ENCODE measurements around the gene UST. TPM values are rescaled to one million over a fixed set of nuclear protein-coding genes. Genes with fewer than 3 reads are reported as not detected.

UST gene
- polyA plus RNA-seq, 1 experiment: 21.4 TPM

DNA sequence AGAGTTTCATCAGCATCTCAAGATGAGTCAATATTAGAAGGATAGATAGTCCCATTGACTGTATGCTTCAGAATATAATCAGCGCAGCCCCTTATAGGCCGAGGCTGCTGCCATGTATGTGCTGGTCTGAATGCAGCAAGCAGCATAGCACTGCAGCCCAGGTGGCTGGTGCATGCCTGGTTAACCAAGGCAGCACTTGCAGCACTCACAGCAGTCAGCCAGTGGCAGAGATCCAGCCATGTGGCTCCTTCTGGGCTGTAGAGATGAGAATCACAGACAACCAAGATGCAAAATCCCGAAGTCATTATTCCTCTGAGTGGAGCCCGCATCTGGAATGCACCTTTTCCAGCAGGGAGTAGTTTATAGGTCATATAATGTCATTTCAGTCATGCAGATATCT lies 251.9 kb downstream of the UST start:
- H3K4me3 ChIP-seq (ENCODE audit: low read depth, low read length): no peak overlapping the region
- CTCF ChIA-PET: interaction anchor here (1.0 kb wide), 1 partner anchor 519 kb away, joined by 3 read pairs; no protein-coding TSS in a partner anchor
- no peak for TF ChIP-seq CTCF (IDR thresholded peaks at IDR 0.05; ENCODE audit: low read depth, low read length)
- DNase-seq (ENCODE audit: low read depth, low spot score): no peak
- no peak overlapping the region for H3K27ac ChIP-seq (ENCODE audit: low read depth, low read length)
- no peaks in the 10 kb centered on the region for H3K27me3 ChIP-seq (ENCODE audit: control insufficient read depth, insufficient read depth, low read length)
- POLR2A ChIA-PET: no interaction called here
- peaks cover 4% of the 10 kb centered on the region; the same call in 1 of the 2 replicates for H3K9me3 ChIP-seq (ENCODE audit: control insufficient read depth, insufficient read depth, low read length)

DNA sequence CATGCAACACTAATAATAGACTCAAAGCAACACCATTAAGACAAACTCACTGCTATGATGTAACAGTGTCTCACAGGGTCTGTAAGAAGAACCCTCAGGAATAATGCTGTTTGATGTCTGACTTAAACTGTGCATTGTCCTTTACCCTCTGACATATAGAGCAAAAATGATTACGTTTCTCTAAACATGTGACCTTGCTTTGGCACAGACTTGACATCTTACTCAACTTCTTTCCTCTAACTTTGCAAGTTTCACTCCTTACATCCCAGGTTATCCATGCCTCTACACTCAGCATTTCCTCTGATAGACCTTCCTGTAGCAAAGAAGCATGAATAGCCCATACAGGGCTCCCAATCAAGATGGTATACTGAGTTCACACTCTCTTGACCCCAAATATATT lies 252.7 kb downstream of the UST start:
- POLR2A ChIA-PET: no interaction called here
- DNase-seq (ENCODE audit: low read depth, low spot score): no peak
- Histone ChIP-seq H3K4me3 (ENCODE audit: low read depth, low read length) (no peak overlapping the region), H3K27me3 (ENCODE audit: control insufficient read depth, insufficient read depth, low read length) (no peaks in the 10 kb centered on the region), H3K27ac (ENCODE audit: low read depth, low read length) (peak overlapping the region; percentile 53), H3K9me3 (ENCODE audit: control insufficient read depth, insufficient read depth, low read length) (peaks cover 4% of the 10 kb centered on the region; the same call in 1 of the 2 replicates)
- TF ChIP-seq CTCF (IDR thresholded peaks at IDR 0.05; ENCODE audit: low read depth, low read length): no peak
- CTCF ChIA-PET: no interaction called here

DNA sequence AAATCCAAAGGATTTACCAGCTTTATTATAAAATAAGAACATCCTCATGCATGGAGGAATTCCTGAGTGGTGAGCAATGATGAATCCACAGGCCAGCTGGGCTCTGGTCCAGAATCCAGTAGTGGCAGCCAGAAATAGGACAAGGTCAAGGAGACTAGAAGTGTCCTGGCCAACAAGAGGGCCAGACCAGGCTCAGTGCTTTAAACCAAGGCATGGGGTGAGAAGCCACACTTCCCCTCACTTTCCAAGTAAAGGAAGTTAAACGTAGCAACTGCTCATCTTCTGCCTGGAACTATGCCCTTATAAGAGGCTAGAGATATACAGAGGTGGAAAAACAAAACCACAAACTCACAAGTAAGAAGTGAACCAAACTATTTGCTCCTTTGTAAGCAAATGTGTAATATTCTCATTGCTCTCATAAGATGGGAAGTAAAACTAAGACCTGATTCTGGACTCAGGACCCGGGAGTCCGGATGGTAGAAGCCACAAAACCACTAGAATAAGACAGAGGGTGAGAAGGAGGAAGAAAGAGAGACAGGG lies 253.2 kb downstream of the UST start:
- DNase-seq (ENCODE audit: low read depth, low spot score): no peak
- Histone ChIP-seq H3K27ac (ENCODE audit: low read depth, low read length) (peak overlapping the region; percentile 53), H3K9me3 (ENCODE audit: control insufficient read depth, insufficient read depth, low read length) (peaks cover 4% of the 10 kb centered on the region; the same call in 1 of the 2 replicates), H3K4me3 (ENCODE audit: low read depth, low read length) (no peak overlapping the region), H3K27me3 (ENCODE audit: control insufficient read depth, insufficient read depth, low read length) (no peaks in the 10 kb centered on the region)
- ChIA-PET CTCF (no interaction called here), POLR2A (no interaction called here)
- no peak for TF ChIP-seq CTCF (IDR thresholded peaks at IDR 0.05; ENCODE audit: low read depth, low read length)

- POLR2A ChIA-PET: no interaction called here
- TF ChIP-seq CTCF (IDR thresholded peaks at IDR 0.05; ENCODE audit: low read depth, low read length): no peak
- Histone ChIP-seq H3K27me3 (ENCODE audit: control insufficient read depth, insufficient read depth, low read length) (no peaks in the 10 kb centered on the region), H3K4me3 (ENCODE audit: low read depth, low read length) (no peak overlapping the region), H3K27ac (ENCODE audit: low read depth, low read length) (no peak overlapping the region), H3K9me3 (ENCODE audit: control insufficient read depth, insufficient read depth, low read length) (peaks cover 4% of the 10 kb centered on the region; the same call in 1 of the 2 replicates)
- CTCF ChIA-PET: interaction anchor here (0.7 to 1.0 kb wide), 2 partner anchors 27 to 307 kb away, joined by 3 read pairs; no protein-coding TSS in a partner anchor
- no peak for DNase-seq (ENCODE audit: low read depth, low spot score)
These were observed 254.6 kb downstream of the UST start for GRCh38 chr6:149001422-149001821.

DNA sequence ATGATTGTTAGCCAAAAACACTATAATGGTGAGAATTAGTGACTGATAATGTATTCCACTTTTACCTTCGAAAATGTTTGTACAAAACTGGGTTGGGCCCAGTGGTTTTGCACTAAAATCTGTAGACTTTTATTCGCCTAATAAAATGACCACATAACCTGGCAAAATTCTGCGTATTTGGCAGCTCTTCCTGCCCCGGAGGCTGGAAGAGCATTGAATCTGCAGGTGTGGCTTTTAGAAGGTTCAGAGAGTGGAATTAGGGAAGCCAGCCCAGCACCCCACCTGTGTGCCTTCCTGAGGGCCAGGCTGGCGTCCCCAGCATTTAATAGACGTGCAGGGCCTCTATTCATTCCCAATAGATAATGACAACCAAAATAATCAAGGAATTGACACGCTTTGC lies 256.7 kb downstream of the UST start:
- H3K9me3 ChIP-seq (ENCODE audit: control insufficient read depth, insufficient read depth, low read length): peaks cover 4% of the 10 kb centered on the region; the same call in 1 of the 2 replicates
- H3K27ac ChIP-seq (ENCODE audit: low read depth, low read length): no peak overlapping the region
- TF ChIP-seq CTCF (IDR thresholded peaks at IDR 0.05; ENCODE audit: low read depth, low read length): no peak
- CTCF ChIA-PET: interaction anchor here (1.5 to 1.9 kb wide), 2 partner anchors 25 to 426 kb away, joined by 4 read pairs; no protein-coding TSS in a partner anchor
- no peak overlapping the region for H3K4me3 ChIP-seq (ENCODE audit: low read depth, low read length)
- no peaks in the 10 kb centered on the region for H3K27me3 ChIP-seq (ENCODE audit: control insufficient read depth, insufficient read depth, low read length)
- no peak for DNase-seq (ENCODE audit: low read depth, low spot score)
- POLR2A ChIA-PET: no interaction called here

Measured in AG04450 (cell line).